Measurements from ENCODE around the gene IGSF3.

The IGSF3 gene

GRCh38 chr1:116559304-116559761, 108.2 kb downstream of the IGSF3 start:
- H3K36me3 Mint-ChIP-seq = peaks cover 6% of the 10 kb centered on the region
- H3K27me3 Mint-ChIP-seq = no peaks in the 10 kb centered on the region
- no peak overlapping the region for H3K4me3 Mint-ChIP-seq
- H3K27ac Mint-ChIP-seq = no peak overlapping the region
- H3K4me1 Mint-ChIP-seq = peaks cover 21% of the 10 kb centered on the region
- no peaks in the 10 kb centered on the region for H3K9me3 Mint-ChIP-seq

DNA sequence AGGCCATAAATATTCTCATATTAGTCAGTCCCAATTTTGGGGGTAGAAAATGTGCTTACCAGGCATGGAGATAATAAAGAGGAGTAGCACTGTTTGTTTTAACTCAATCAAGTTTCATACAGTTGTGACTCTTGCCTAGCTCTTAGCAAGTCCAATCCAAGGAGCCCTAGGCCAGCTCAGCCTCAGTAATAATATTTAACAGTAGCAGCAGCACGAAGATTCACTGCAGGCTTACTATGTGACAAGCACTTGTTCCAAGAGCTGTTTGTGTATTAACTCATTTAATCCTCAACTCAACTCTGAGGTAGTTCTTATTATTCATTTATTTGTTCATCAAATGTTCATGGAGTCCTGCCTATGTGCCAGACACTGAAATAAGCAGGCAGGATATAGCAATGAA, 109.0 kb downstream of the IGSF3 start:
- Mint-ChIP-seq H3K4me1 (peaks cover 18% of the 10 kb centered on the region), H3K27ac (no peak overlapping the region), H3K4me3 (no peak overlapping the region), H3K27me3 (no peaks in the 10 kb centered on the region), H3K9me3 (no peaks in the 10 kb centered on the region), H3K36me3 (peaks cover 3% of the 10 kb centered on the region)

DNA sequence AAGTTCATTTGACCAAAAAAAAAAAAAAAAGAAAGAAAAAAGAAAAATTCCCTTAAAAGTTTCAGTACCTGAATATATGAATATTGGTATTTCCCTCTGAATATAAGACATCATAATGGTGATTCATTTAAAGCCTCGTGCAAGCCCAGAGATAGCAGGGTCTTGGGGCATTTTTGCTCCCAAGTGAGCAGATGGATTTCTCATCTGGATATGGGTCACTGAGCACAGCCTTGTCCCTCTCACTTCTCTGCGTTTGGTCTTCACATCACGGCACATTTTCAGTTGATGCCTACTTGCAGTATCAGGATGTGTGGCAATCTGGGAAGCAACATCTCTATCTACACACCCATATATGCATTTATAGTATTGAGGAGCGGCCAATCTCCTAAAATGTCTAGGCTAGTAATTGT, 109.4 kb downstream of the IGSF3 start:
- peak overlapping the region; percentile 2 for H3K27ac Mint-ChIP-seq
- H3K4me3 Mint-ChIP-seq = no peak overlapping the region
- H3K9me3 Mint-ChIP-seq = no peaks in the 10 kb centered on the region
- peaks cover 23% of the 10 kb centered on the region for H3K4me1 Mint-ChIP-seq
- H3K36me3 Mint-ChIP-seq = peaks cover 3% of the 10 kb centered on the region
- no peaks in the 10 kb centered on the region for H3K27me3 Mint-ChIP-seq

DNA sequence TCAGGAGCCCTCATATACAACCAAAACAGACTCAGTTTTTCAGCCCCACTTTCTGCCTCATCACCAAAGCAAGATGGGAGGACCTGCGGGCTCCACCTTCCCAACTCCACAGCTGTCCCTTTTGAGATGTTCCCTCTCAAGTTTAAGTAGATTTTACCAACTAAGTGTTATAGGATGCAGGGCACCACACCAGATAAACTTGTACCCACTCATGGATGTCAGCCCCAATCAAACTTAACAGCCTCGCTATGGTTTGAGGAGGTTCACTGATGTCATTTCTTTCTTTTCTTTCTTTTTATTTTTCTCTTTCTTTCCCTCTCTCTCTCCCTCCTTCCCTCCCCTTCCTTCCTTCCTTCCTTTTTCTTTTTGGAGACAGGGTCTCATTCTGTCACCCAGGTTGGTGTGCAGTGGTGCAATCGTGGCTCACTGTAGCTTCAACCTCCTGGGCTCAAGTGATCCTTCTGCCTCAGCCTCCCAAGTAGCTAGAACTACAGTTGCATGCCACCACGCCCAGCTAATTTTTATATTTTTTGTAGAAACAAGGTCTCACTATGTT, 110.1 kb downstream of the IGSF3 start:
- Mint-ChIP-seq H3K27ac (no peak overlapping the region), H3K4me1 (peaks cover 23% of the 10 kb centered on the region), H3K4me3 (no peak overlapping the region), H3K27me3 (no peaks in the 10 kb centered on the region), H3K36me3 (peaks cover under 1% of the 10 kb centered on the region), H3K9me3 (no peaks in the 10 kb centered on the region)

DNA sequence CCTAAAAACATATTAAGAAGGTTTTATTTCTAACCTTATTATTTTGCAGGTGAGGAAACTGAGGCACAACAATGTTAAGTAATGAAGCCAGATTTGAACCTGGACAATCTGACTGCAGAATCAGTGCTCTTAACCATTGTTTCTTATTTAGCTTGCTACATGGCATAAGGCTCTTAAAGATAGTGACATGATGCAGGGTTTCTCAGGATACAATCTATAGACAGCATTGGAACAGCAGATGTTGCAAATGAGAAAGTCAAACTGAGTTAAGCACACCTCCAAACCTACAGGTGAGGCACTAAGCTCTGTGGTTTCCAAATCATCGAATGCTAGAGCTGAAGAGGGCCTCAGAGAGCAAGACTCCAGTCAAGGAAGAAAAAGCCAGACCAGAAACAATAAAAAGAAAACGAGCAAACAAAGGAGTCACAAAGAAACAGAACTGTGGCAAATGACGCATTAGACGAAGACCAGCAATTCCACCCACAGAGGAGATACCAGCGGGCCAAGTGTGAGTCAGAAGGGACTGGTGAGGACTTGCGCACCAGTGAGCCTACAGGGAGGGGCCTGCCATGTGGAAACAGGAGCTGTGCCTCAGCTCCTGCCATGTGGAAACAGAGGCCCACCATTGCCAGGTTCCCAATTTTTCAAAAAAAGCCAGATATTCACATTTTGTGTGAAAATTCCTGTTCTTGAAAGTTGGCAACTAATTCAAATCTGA, 111.1 kb downstream of the IGSF3 start:
- H3K4me1 Mint-ChIP-seq = peaks cover 26% of the 10 kb centered on the region
- no peaks in the 10 kb centered on the region for H3K27me3 Mint-ChIP-seq
- H3K36me3 Mint-ChIP-seq = no peaks in the 10 kb centered on the region
- no peaks in the 10 kb centered on the region for H3K9me3 Mint-ChIP-seq
- H3K27ac Mint-ChIP-seq = no peak overlapping the region
- H3K4me3 Mint-ChIP-seq = no peak overlapping the region

- H3K9me3 Mint-ChIP-seq = no peaks in the 10 kb centered on the region
- H3K27me3 Mint-ChIP-seq = no peaks in the 10 kb centered on the region
- H3K4me3 Mint-ChIP-seq = no peak overlapping the region
- H3K4me1 Mint-ChIP-seq = peaks cover 26% of the 10 kb centered on the region
- H3K27ac Mint-ChIP-seq = no peak overlapping the region
- H3K36me3 Mint-ChIP-seq = peaks cover 2% of the 10 kb centered on the region
Observed at GRCh38 chr1:116554924-116555323, 112.6 kb downstream of the IGSF3 start.

DNA sequence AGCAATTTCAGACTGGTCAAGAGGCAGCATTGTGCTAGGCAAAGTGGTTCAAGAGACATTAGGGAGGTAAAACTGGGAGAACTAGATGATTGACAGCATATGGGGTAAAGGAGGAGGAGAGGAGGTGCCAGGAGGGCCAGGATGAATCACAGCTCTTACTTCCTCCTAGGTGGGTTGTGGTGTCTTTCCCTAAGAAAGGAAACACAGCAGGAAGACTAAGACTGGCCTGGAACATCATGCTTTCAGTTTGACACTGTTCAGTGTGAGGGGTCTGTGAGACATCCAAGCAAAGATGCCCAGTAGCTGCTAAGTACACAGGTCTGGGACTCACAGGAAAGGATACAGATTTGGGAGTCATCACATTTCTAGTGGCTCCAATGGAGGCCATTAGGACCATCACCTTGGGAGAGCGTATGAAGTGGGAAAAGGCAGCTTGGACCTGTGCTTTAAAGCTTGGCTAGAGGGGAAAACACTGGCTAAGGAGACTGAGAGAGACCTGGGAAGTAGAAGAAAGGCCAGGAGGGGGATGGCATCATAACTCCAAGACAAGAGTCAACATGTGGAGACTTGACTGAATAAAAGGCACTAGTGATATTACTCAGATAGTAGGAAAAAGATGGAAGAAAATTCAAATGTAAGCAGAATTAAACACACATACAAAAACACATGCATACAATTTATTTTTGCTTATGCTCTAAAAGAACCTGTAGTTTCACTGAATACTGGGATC, 114.0 kb downstream of the IGSF3 start:
- Mint-ChIP-seq H3K9me3 (no peaks in the 10 kb centered on the region), H3K27me3 (no peaks in the 10 kb centered on the region), H3K27ac (no peak overlapping the region), H3K36me3 (peaks cover 2% of the 10 kb centered on the region), H3K4me3 (no peak overlapping the region), H3K4me1 (peaks cover 26% of the 10 kb centered on the region)

- Mint-ChIP-seq H3K9me3 (no peaks in the 10 kb centered on the region), H3K27ac (no peak overlapping the region), H3K4me1 (peaks cover 24% of the 10 kb centered on the region), H3K27me3 (no peaks in the 10 kb centered on the region), H3K4me3 (peak overlapping the region; percentile 19), H3K36me3 (peaks cover 15% of the 10 kb centered on the region)
Observed at GRCh38 chr1:116546354-116546977, 121.1 kb downstream of the IGSF3 start.

DNA sequence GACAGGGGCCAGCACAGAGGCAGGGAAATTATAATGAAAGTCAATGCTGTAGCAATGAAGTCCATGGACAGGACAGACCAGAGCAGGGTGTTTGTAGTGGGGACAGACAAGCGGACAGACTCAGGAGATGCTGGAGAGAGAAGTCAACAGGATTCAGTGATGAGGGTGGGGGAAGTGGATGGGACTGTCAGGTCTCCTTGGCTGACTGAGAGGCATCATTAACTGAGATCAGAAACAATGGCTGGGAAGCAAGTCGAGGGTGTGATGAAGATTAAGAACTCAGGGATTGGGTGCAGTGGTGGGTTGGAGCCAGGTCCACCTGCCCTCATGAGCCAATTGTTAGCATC, 122.2 kb downstream of the IGSF3 start:
- Mint-ChIP-seq H3K36me3 (peaks cover 15% of the 10 kb centered on the region), H3K27me3 (no peaks in the 10 kb centered on the region), H3K4me3 (peak overlapping the region; percentile 84), H3K4me1 (peaks cover 27% of the 10 kb centered on the region), H3K27ac (peak overlapping the region; percentile 98), H3K9me3 (no peaks in the 10 kb centered on the region)

- peaks cover 15% of the 10 kb centered on the region for H3K36me3 Mint-ChIP-seq
- H3K27me3 Mint-ChIP-seq = no peaks in the 10 kb centered on the region
- H3K4me3 Mint-ChIP-seq = peak overlapping the region; percentile 84
- peak overlapping the region; percentile 98 for H3K27ac Mint-ChIP-seq
- no peaks in the 10 kb centered on the region for H3K9me3 Mint-ChIP-seq
- peaks cover 30% of the 10 kb centered on the region for H3K4me1 Mint-ChIP-seq
Observed at GRCh38 chr1:116544588-116545358, 122.8 kb downstream of the IGSF3 start.

- peaks cover 37% of the 10 kb centered on the region for H3K4me1 Mint-ChIP-seq
- H3K27me3 Mint-ChIP-seq = no peaks in the 10 kb centered on the region
- no peaks in the 10 kb centered on the region for H3K9me3 Mint-ChIP-seq
- H3K4me3 Mint-ChIP-seq = no peak overlapping the region
- H3K36me3 Mint-ChIP-seq = peaks cover 21% of the 10 kb centered on the region
- no peak overlapping the region for H3K27ac Mint-ChIP-seq
Observed at GRCh38 chr1:116540088-116540487, 127.4 kb downstream of the IGSF3 start.

GRCh38 chr1:116538544-116538943, 129.0 kb downstream of the IGSF3 start:
- H3K36me3 Mint-ChIP-seq = peaks cover 27% of the 10 kb centered on the region
- no peaks in the 10 kb centered on the region for H3K27me3 Mint-ChIP-seq
- peaks cover 25% of the 10 kb centered on the region for H3K4me1 Mint-ChIP-seq
- no peak overlapping the region for H3K4me3 Mint-ChIP-seq
- no peaks in the 10 kb centered on the region for H3K9me3 Mint-ChIP-seq
- H3K27ac Mint-ChIP-seq = no peak overlapping the region

DNA sequence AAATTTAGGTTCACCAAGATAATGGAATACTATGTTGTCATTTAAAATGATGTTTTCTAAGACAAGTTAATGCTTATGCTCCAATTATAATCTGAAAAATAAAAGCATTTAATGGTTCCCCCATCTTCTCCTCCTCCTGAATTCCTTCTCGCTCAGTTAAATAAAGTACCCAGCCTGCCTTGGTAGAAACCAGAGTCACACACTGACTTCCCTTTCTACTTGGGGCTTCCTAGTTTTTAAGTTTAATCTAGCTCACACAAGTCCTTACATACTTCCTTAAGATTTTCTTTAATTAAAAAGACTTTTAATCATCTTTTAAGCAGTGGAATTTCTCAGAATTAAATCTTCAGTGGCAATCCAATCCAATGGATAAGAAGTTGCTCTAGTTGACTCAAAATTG, 129.6 kb downstream of the IGSF3 start:
- Mint-ChIP-seq H3K27me3 (no peaks in the 10 kb centered on the region), H3K9me3 (no peaks in the 10 kb centered on the region), H3K4me1 (peaks cover 22% of the 10 kb centered on the region), H3K36me3 (peaks cover 23% of the 10 kb centered on the region), H3K4me3 (no peak overlapping the region), H3K27ac (no peak overlapping the region)

DNA sequence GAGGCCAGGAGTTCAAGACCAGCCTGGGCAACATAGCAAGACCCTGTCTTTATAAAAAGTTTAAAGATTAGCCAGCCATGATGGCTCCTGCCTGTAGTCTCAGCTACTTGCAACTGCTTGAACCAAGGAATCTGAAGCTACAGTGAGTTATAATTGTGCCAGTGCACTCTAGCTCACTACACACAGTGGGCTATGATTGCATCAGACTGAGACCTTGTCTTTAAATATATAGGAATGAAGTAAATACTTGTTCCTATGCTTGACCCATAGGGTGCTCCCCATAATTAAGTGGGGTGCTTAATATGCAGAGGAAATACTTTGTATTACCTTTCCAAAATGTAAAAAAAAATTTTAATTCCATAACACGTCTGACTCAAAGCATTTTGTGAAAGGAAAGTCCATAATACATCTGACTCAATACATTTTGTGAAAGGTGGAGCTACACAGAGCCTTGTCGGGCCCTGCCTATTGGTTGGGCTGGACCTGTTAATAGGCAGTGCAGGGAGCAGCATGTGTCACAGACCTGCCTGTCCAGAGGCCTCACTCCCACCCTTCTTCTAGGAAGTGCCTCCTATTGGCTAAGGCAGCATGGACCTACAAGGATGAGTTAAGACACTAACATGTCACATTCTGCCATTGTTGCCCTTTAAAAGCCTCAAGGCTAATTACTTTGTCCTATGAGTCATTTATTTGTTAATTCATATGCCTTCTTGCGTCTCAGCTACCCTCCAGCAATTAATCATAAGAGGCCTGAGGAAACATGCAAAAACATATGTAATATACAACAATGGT, 130.3 kb downstream of the IGSF3 start:
- H3K27ac Mint-ChIP-seq = no peak overlapping the region
- peaks cover 16% of the 10 kb centered on the region for H3K36me3 Mint-ChIP-seq
- H3K4me1 Mint-ChIP-seq = peaks cover 22% of the 10 kb centered on the region
- no peaks in the 10 kb centered on the region for H3K9me3 Mint-ChIP-seq
- no peak overlapping the region for H3K4me3 Mint-ChIP-seq
- no peaks in the 10 kb centered on the region for H3K27me3 Mint-ChIP-seq
